Parathyroid adenoma (tissue), 2 donors: Measurements from ENCODE around the gene MCRIP1.

Experiments used
- H2AFZ ChIP-seq: fragments of 300-600 bp; sonication (generic); one replicate; pipeline ENCODE4 v1.7.0; 2017; ENCODE audit warnings: antibody characterized with exemption, mild to moderate bottlenecking
- H3K27ac ChIP-seq: fragments of 300-600 bp; sonication (generic); one replicate; pipeline ENCODE4 v1.7.0; 2017
- H3K27me3 ChIP-seq: fragments of 300-600 bp; sonication (generic); one replicate; pipeline ENCODE4 v1.7.0; 2017; ENCODE audit warnings: low read length; ENCODE audit not compliant: control insufficient read depth, insufficient read depth
- H3K36me3 ChIP-seq: fragments of 300-600 bp; sonication (generic); one replicate; pipeline ENCODE4 v1.7.0; 2017; ENCODE audit warnings: low read length; ENCODE audit not compliant: control insufficient read depth, insufficient read depth
- H3K4me1 ChIP-seq: fragments of 300-600 bp; sonication (generic); one replicate; pipeline ENCODE4 v1.7.0; 2017; ENCODE audit warnings: control low read depth
- H3K4me2 ChIP-seq: fragments of 300-600 bp; sonication (generic); one replicate; pipeline ENCODE4 v1.7.0; 2017; ENCODE audit warnings: low read length
- H3K4me3 ChIP-seq: fragments of 300-600 bp; sonication (generic); one replicate; pipeline ENCODE4 v1.7.0; 2017; ENCODE audit warnings: low read depth, low read length
- H3K79me2 ChIP-seq: fragments of 300-600 bp; sonication (generic); one replicate; pipeline ENCODE4 v1.7.0; 2017; ENCODE audit warnings: control low read depth
- H3K9ac ChIP-seq: fragments of 300-600 bp; sonication (generic); one replicate; pipeline ENCODE4 v1.7.0; 2017; ENCODE audit warnings: mild to moderate bottlenecking
- H3K9me3 ChIP-seq: fragments of 300-600 bp; sonication (generic); one replicate; pipeline ENCODE4 v1.7.0; 2017; ENCODE audit warnings: low read length; ENCODE audit not compliant: control insufficient read depth
- TF ChIP-seq, protein P1 (sequence below): fragments of 300-600 bp; sonication (generic); IDR thresholded peaks from one replicate; pipeline ENCODE4 v1.7.0; 2017; ENCODE audit warnings: antibody characterized with exemption, mild to moderate bottlenecking
- donor health status: primary hyperparathyroidism.

MCRIP1 gene

DNA sequence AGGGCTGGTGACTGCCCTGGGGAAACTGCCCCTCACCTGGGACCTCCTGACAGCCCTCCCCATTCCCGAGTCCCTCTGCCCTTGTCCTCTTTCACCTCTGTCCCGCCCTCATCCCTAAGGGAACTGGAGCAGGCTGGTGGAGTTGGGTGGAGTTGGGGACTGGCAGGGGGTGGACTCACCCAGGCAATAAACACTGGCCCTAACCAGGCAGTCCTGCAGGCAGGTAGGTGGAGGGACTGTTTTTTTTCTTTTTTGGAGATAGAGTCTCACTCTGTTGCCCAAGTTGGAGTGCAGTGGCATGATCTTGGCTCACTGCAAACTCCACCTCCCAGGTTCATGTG is 17.5 kb downstream of the MCRIP1 start:
- peaks cover 8% of the 10 kb centered on the region for H3K4me1 ChIP-seq
- H3K4me3 ChIP-seq, result no peak overlapping the region
- H3K4me2 ChIP-seq, result no peak overlapping the region
- H3K9ac ChIP-seq, result no peak overlapping the region
- H3K27me3 ChIP-seq, result no peaks in the 10 kb centered on the region
- peak overlapping the region; percentile 38 for H2AFZ ChIP-seq
- TF ChIP-seq, protein P1, sequence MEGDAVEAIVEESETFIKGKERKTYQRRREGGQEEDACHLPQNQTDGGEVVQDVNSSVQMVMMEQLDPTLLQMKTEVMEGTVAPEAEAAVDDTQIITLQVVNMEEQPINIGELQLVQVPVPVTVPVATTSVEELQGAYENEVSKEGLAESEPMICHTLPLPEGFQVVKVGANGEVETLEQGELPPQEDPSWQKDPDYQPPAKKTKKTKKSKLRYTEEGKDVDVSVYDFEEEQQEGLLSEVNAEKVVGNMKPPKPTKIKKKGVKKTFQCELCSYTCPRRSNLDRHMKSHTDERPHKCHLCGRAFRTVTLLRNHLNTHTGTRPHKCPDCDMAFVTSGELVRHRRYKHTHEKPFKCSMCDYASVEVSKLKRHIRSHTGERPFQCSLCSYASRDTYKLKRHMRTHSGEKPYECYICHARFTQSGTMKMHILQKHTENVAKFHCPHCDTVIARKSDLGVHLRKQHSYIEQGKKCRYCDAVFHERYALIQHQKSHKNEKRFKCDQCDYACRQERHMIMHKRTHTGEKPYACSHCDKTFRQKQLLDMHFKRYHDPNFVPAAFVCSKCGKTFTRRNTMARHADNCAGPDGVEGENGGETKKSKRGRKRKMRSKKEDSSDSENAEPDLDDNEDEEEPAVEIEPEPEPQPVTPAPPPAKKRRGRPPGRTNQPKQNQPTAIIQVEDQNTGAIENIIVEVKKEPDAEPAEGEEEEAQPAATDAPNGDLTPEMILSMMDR, result no peak
- H3K27ac ChIP-seq, result no peak overlapping the region
- no peaks in the 10 kb centered on the region for H3K36me3 ChIP-seq
- H3K9me3 ChIP-seq, result no peaks in the 10 kb centered on the region
- no peaks in the 10 kb centered on the region for H3K79me2 ChIP-seq

DNA sequence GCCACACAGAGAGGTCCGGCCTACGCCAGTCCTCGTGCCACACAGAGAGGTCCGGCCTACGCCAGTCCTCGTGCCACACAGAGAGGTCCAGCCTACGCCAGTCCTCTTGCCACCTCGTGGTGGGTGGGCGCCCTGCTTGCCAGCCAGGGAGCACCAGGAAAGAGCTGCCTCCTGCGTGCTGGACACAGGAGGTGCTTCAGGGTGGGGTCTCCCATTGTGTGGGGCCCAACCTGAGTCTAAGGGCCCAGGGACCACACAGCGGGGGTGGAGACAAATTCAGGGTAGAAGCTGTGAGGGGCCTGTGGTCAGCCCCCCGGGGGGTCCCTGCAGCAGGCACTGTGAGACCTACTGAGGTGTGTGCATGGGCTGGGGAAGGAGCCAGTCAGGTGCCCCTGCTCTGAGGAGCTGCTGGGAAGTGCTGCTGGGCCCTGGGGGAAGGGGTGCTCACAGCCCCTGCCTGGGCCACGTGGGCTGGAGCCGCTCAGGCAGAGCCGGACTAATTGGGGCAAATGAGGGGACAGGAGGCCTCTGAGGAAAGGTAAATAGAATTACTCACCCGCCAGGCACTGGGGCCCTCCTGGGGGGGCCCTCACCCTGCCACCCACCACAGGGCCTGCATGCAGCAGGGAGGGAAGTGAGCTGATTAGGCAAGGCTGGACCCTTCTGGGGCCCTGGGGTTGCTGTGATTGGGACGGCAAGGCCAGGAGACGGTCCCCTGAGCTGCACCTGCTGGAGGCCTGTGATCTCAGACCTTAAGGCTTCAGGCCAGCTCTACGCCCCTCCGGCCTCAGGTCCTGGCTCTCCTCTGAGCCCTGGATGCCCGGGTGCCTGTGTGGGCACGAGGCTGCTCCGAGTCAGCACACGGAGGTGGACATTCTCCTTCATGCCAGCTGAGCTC is 18.1 kb downstream of the MCRIP1 start:
- no peak overlapping the region for H3K4me3 ChIP-seq
- H2AFZ ChIP-seq, result peak overlapping the region; percentile 38
- H3K27ac ChIP-seq, result no peak overlapping the region
- H3K79me2 ChIP-seq, result no peaks in the 10 kb centered on the region
- H3K27me3 ChIP-seq, result no peaks in the 10 kb centered on the region
- no peaks in the 10 kb centered on the region for H3K36me3 ChIP-seq
- H3K9me3 ChIP-seq, result no peaks in the 10 kb centered on the region
- no peak overlapping the region for H3K4me2 ChIP-seq
- peaks cover 8% of the 10 kb centered on the region for H3K4me1 ChIP-seq
- H3K9ac ChIP-seq, result no peak overlapping the region
- TF ChIP-seq, protein P1, result no peak

DNA sequence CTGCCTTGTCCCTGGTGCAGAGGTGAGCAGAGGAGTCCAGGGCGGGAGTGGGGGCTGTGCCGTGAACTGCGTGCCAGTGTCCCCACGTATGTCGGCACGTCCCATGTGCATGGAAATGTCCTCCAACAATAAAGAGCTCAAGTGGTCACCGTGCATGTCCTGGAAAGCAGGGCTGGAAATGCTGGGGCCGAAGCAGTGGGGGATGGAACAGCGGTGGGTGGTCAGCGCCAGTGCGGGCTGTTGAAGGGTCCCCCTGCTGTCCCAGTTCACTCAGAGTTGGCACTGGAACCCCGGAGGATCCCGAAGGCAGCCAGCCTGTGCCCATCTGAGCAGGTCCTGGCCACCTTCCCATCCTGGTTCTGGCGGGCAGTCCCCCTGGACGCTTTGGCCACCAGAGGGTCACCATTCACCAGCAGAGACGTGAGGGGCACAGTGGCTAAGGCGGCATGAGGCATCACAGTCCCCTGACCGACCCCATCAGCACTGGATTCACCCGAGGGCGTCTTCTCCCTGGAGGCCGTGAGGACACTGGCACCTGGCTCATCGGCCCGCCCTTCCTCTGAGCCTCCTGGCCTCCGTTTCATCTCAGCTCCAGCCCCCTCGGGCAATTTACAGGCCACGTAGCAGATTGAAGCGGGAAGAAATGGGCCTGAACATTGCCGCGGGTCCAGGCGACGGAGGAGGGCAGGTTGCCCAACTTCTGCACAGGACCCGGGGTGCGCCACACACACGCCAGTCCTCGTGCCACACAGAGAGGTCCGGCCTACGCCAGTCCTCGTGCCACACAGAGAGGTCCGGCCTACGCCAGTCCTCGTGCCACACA is 19.0 kb downstream of the MCRIP1 start:
- no peak overlapping the region for H3K27ac ChIP-seq

DNA sequence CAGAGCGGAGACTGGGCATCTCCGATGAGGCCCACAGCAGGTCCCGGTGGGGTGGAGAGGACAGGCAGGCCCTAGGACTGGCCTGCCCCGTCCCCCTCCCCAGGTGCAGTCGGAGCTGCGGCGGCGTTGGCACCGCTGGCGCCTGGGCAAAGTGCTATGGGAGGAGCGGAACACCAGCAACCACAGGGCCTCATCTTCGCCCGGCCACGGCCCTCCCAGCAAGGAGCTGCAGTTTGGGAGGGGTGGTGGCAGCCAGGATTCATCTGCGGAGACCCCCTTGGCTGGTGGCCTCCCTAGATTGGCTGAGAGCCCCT is 19.8 kb downstream of the MCRIP1 start:
- H3K4me2 ChIP-seq, result no peak overlapping the region
- no peak overlapping the region for H2AFZ ChIP-seq
- H3K4me1 ChIP-seq, result peaks cover 3% of the 10 kb centered on the region
- H3K27ac ChIP-seq, result no peak overlapping the region
- H3K9ac ChIP-seq, result no peak overlapping the region
- H3K79me2 ChIP-seq, result no peaks in the 10 kb centered on the region
- no peaks in the 10 kb centered on the region for H3K27me3 ChIP-seq
- no peaks in the 10 kb centered on the region for H3K9me3 ChIP-seq
- no peak overlapping the region for H3K4me3 ChIP-seq
- TF ChIP-seq, protein P1, result no peak
- no peaks in the 10 kb centered on the region for H3K36me3 ChIP-seq

More for the DNA sequence above, 19.0 kb downstream of the MCRIP1 start:
- H3K79me2 ChIP-seq, result no peaks in the 10 kb centered on the region
- H3K27me3 ChIP-seq, result no peaks in the 10 kb centered on the region
- TF ChIP-seq, protein P1, result no peak
- H3K4me3 ChIP-seq, result no peak overlapping the region
- peaks cover 3% of the 10 kb centered on the region for H3K4me1 ChIP-seq
- H3K9me3 ChIP-seq, result no peaks in the 10 kb centered on the region
- no peaks in the 10 kb centered on the region for H3K36me3 ChIP-seq
- no peak overlapping the region for H3K4me2 ChIP-seq
- H2AFZ ChIP-seq, result no peak overlapping the region
- no peak overlapping the region for H3K9ac ChIP-seq
